CD14-positive monocyte (primary cell): ENCODE measurements around the gene GLCCI1. TPM values are rescaled to one million over a fixed set of nuclear protein-coding genes. Genes with fewer than 3 reads are reported as not detected.

Experiments
- DNase-seq, 3 donors: peaks; one replicate each; pipeline ENCODE4 v3.0.0-alpha.2; 2011 to 2022
- H2AFZ ChIP-seq: 2 replicates; pipeline ENCODE4 v1.6.0; 2012; ENCODE audit warnings: mild to moderate bottlenecking, low read depth, low read length, inconsistent platforms; ENCODE audit not compliant: insufficient read depth, poor library complexity, severe bottlenecking
- H3K27ac ChIP-seq, 2 donors: 1 replicate in 1 of 2; 2 replicates in 1 of 2; pipeline ENCODE4 v1.5.1; 2012 to 2013; ENCODE audit warnings: low read length in 2 of 2, control low read depth in 1 of 2, inconsistent platforms in 1 of 2, low read depth in 1 of 2, mild to moderate bottlenecking in 1 of 2
- H3K27me3 ChIP-seq, 2 donors: one replicate each; pipeline versions ENCODE4 v1.6.0 to v1.6.1; 2011 to 2013; ENCODE audit warnings: low read length in 2 of 2; ENCODE audit not compliant: control insufficient read depth in 2 of 2, insufficient read depth in 2 of 2
- H3K36me3 ChIP-seq, 2 donors: replicated peaks in 1 of 2; 1 replicate in 1 of 2; 2 replicates in 1 of 2; pipeline versions ENCODE4 v1.5.1 to v1.6.1; 2012 to 2013; ENCODE audit warnings: low read length in 2 of 2, control low read depth in 1 of 2, inconsistent platforms in 1 of 2, mild to moderate bottlenecking in 1 of 2; ENCODE audit not compliant: insufficient read depth in 2 of 2, control insufficient read depth in 1 of 2
- H3K4me1 ChIP-seq, 2 donors: 1 replicate in 1 of 2; 2 replicates in 1 of 2; pipeline versions ENCODE4 v1.5.1 to v1.6.1; 2012 to 2013; ENCODE audit warnings: low read length in 2 of 2, control low read depth in 1 of 2, inconsistent platforms in 1 of 2, mild to moderate bottlenecking in 1 of 2, moderate library complexity in 1 of 2; ENCODE audit not compliant: insufficient read depth in 2 of 2, control insufficient read depth in 1 of 2
- H3K4me2 ChIP-seq: replicated peaks from 2 replicates; pipeline ENCODE3; 2012; ENCODE audit warnings: low read length, moderate library complexity, mild to moderate bottlenecking; ENCODE audit not compliant: poor library complexity, severe bottlenecking; ENCODE audit errors: extremely low read depth
- H3K4me3 ChIP-seq, 3 experiments: fragments of 200-600 bp in 1 of 3; sonication (generic) in 1 of 3; replicated peaks in 1 of 3; 1 replicate in 2 of 3; 2 replicates in 1 of 3; pipeline ENCODE4 v1.5.1; 2011 to 2013; ENCODE audit warnings: low read length in 3 of 3, mild to moderate bottlenecking in 3 of 3, control low read depth in 2 of 3, low read depth in 2 of 3, inconsistent platforms in 1 of 3, moderate library complexity in 1 of 3
- H3K79me2 ChIP-seq: 2 replicates; pipeline ENCODE4 v1.6.0; 2012; ENCODE audit warnings: mild to moderate bottlenecking, control low read depth, inconsistent platforms, low read length, moderate library complexity; ENCODE audit not compliant: insufficient read depth
- H3K9ac ChIP-seq: 2 replicates; pipeline ENCODE4 v1.6.0; 2017; ENCODE audit warnings: low read length, mild to moderate bottlenecking; ENCODE audit not compliant: insufficient read depth, poor library complexity, severe bottlenecking
- H3K9me3 ChIP-seq, 2 donors: replicated peaks in 1 of 2; 1 replicate in 1 of 2; 2 replicates in 1 of 2; pipeline versions ENCODE4 v1.5.1 to v1.6.1; 2012 to 2013; ENCODE audit warnings: low read length in 2 of 2, control low read depth in 1 of 2; ENCODE audit not compliant: control insufficient read depth in 1 of 2, insufficient read depth in 1 of 2
- H4K20me1 ChIP-seq: 2 replicates; pipeline ENCODE4 v1.6.0; 2012; ENCODE audit warnings: mild to moderate bottlenecking, low read length, control low read depth, moderate library complexity; ENCODE audit not compliant: insufficient read depth
- H3K27ac Mint-ChIP-seq, 7 donors: one replicate each; pipeline ENCODE4 v1.8.0; 2020; ENCODE audit warnings: mild to moderate bottlenecking in 7 of 7, mixed read lengths in 7 of 7, moderate library complexity in 6 of 7, inconsistent platforms in 2 of 7
- H3K27me3 Mint-ChIP-seq, 3 donors: one replicate each; pipeline ENCODE4 v1.8.0; 2021 to 2022; ENCODE audit warnings: low read depth in 3 of 3, mild to moderate bottlenecking in 3 of 3, mixed read lengths in 3 of 3, moderate library complexity in 3 of 3, inconsistent platforms in 1 of 3
- H3K36me3 Mint-ChIP-seq, 2 donors: one replicate each; pipeline ENCODE4 v1.8.0; 2020; ENCODE audit warnings: mixed read lengths in 2 of 2, inconsistent platforms in 1 of 2, mild to moderate bottlenecking in 1 of 2
- H3K4me1 Mint-ChIP-seq: one replicate; pipeline ENCODE4 v1.8.0; 2020; ENCODE audit warnings: mild to moderate bottlenecking, mixed read lengths
- H3K4me3 Mint-ChIP-seq, 2 donors: one replicate each; pipeline ENCODE4 v1.8.0; 2020; ENCODE audit warnings: mild to moderate bottlenecking in 2 of 2, mixed read lengths in 2 of 2, moderate library complexity in 1 of 2
- H3K9me3 Mint-ChIP-seq, 7 donors: one replicate each; pipeline ENCODE4 v1.8.0; 2020 to 2022; ENCODE audit warnings: mixed read lengths in 7 of 7, mild to moderate bottlenecking in 6 of 7, moderate library complexity in 6 of 7, inconsistent platforms in 2 of 7
- CTCF ChIP-seq: fragments of 200-600 bp; IDR thresholded peaks from one replicate; pipeline ENCODE4 v1.8.0; 2022; ENCODE audit warnings: antibody characterized with exemption, mild to moderate bottlenecking
- WGBS: methylation state at CpG from one replicate; pipeline ENCODE4 v1.1.5; 2013; ENCODE audit warnings: missing lambda C conversion rate; ENCODE audit not compliant: insufficient coverage; 5-methylcytosine and 5-hydroxymethylcytosine counted together
- intact Hi-C, 2 donors: fragments of 100-400 bp; cut with micrococcal nuclease; formaldehyde crosslinking; loops; one replicate each; pipeline versions ENCODE4 v1.15.0 to v1.15.1; 2023
- polyA plus RNA-seq, 3 donors: library from polyadenylated mRNA; depleted of rRNA in 1 of 3; unstranded in 2 of 3; stranded (reverse) in 1 of 3; fragments of 300-500 nt in 2 of 3; fragments of >200 nt in 1 of 3; fragmentation: Illumina TruSeq in 2 of 3; gene quantifications; 1 replicate in 2 of 3; 2 replicates in 1 of 3; pipeline ENCODE4 v1.2.3, GENCODE V29; 2012 to 2021

Gene GLCCI1
- polyA plus RNA-seq, 3 donors: 0.89 to 2.1 (median 1.1) TPM

DNA sequence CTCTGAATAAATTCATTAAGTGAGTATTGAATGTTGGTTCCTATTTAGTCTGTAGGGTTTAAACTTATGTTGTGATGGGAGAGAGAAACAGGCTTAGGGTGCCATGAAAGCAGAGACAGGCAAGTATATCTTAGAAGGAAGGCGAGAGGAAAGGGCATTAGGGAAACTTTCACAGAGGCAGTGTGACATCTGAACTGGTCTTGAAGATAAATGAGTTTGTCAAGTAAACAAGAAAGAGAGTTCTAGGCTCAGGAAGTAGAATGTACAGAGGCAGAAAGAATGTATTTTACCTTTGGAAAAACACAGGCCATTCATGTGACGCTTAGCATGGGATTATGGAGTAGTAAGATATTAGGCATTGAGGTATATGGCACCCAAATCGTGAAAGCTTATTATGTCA lies 34.5 kb downstream of the GLCCI1 start:
- Mint-ChIP-seq H3K4me3 (no peak overlapping the region), H3K27me3 (no peaks in the 10 kb centered on the region), H3K4me1 (no peaks in the 10 kb centered on the region), H3K36me3 (peaks cover 9 to 26% of the 10 kb centered on the region in 2 donors), H3K9me3 (peaks cover 3 to 13% (median 8%) of the 10 kb centered on the region in 7 donors), H3K27ac (no peak overlapping the region)
- 100% methylated on average over 1 of the region's 3 CpGs for whole genome bisulfite sequencing
- no peak overlapping the region for H2AFZ ChIP-seq
- H3K27me3 ChIP-seq: no peaks in the 10 kb centered on the region
- H3K9ac ChIP-seq: no peak overlapping the region
- no peak overlapping the region for H3K4me2 ChIP-seq
- intact Hi-C loops: no loop called here
- no peaks in the 10 kb centered on the region for H3K4me1 ChIP-seq
- H4K20me1 ChIP-seq: no peaks in the 10 kb centered on the region
- no peaks in the 10 kb centered on the region for H3K79me2 ChIP-seq
- DNase-seq: no peak
- H3K4me3 ChIP-seq: no peak overlapping the region
- no peak for TF ChIP-seq CTCF
- no peak overlapping the region for H3K27ac ChIP-seq
- H3K36me3 ChIP-seq: peaks cover 0 to 4% of the 10 kb centered on the region in 2 donors
- H3K9me3 ChIP-seq: peaks cover 0 to 9% of the 10 kb centered on the region in 2 donors

- H3K4me1 ChIP-seq: no peaks in the 10 kb centered on the region
- Mint-ChIP-seq H3K9me3 (peaks cover 3 to 10% (median 8%) of the 10 kb centered on the region in 7 donors), H3K4me1 (no peaks in the 10 kb centered on the region), H3K36me3 (peaks cover 9 to 26% of the 10 kb centered on the region in 2 donors), H3K4me3 (no peak overlapping the region), H3K27me3 (no peaks in the 10 kb centered on the region), H3K27ac (no peak overlapping the region)
- no peak overlapping the region for H3K27ac ChIP-seq
- H3K79me2 ChIP-seq: no peaks in the 10 kb centered on the region
- H3K4me2 ChIP-seq: no peak overlapping the region
- H3K9me3 ChIP-seq: no peaks in the 10 kb centered on the region
- no peaks in the 10 kb centered on the region for H3K27me3 ChIP-seq
- no peak overlapping the region for H3K9ac ChIP-seq
- TF ChIP-seq CTCF: no peak
- peaks cover 0 to 4% of the 10 kb centered on the region in 2 donors for H3K36me3 ChIP-seq
- intact Hi-C loops: no loop called here
- no peaks in the 10 kb centered on the region for H4K20me1 ChIP-seq
- no peak overlapping the region for H3K4me3 ChIP-seq
- H2AFZ ChIP-seq: no peak overlapping the region
- no peak for DNase-seq
- WGBS: no CpG with 5 or more reads among the region's 1 CpG
These were observed 36.7 kb downstream of the GLCCI1 start for GRCh38 chr7:8005279-8005678.
